NCI-H187 treated with DMSO at 0.1 percent for 48 hours (cell line): ENCODE measurements around the gene KHNYN.

Experiments used
- DNase-seq: peaks from one replicate; lab custom pipeline; 2025; lab: John Stamatoyannopoulos, UW

KHNYN gene

DNA sequence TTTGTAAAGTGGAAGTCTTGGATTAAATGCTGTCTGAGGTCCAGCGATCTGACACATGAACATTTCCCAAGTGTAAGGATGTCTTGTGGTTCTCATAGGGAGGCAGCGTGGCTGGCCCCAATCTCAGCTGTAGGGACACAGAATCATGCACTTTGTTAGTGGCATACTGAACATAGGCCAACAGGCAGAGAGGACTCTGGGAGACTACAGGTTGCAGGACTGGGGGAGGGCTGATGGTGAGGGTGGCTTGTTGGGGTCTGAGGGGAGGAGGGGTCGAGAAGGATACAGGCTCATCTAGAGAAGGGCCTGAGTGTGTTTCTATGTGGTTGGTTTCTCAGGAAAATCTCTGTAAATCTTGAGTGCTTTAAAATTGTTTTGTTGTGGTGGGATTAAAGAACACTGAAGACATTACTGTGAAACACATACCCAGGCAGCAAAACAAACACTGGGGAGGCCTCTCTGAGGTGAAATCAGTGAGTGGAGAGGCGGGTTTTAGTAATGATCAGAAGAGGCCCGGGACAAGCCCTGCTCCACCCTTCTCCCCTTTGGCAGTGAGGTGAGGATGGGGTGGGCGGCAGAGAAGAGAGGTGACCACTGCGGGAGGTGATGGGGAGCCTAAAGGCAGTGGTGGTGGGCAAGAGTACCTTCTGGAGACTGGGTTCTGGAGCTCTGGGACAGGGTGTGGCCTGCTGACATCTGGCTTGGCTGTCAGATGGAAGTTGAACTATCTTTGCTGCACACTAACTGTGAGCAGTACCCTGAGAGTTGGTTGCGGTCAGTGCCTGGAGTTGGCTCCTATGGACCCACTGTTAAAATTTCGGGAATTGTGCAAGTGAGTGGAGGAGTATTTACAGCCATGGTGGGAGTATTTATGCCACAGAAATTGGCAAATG lies 27.7 kb upstream of the KHNYN start:
- DNase-seq: no peak

DNA sequence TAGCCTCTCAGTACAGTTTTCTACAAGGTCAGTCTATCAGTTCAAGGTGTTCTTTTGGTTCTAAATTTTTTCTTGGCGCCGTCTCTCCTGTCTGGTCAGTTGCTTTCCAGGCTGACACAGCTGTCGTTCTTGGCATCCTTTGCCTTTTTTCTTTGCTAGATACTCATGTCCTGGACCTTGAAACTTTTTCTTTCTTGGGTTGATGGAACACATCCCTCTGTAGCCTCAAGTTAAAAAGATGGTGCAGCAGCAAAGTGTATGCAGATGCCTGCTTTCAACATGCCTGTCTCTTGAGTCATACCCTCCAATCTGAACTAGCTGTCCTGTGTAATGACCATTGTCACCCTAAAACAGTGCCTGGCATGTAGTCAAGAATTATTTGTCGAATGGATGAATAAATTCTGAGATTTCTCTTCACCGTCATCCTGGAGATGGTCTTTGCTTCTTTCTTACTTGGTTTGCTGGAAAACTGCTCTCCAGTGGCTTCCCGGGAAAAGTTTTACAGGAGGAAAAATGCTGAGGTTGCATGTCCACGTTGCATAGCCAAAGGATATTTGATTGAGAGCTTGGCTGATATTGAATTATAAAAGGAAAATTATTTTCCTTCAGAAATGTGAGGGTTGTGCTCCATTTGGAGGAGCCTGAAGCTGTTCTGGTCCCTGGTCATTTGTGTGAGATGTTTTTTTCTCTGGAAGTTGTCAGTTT lies 26.3 kb upstream of the KHNYN start:
- no peak for DNase-seq

DNA sequence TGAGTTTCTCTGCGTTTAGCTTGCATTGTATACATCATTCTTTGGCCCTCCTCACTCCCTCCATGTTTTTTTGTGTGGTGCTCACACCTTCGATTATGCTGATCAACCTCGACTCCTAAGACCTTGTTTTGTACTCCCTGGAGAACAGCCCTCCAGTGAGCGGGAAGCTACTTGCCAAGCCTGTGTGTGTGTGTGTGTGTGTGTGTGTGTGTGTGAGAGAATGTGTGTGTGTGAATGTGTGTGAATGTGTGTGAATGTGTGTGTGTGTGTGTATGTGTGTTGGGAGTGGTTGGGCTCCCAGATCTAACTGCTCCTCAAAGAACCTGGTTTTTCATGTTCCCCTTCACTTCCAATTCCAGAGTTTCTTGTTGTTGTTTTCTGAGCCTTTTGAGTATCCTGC lies 24.9 kb upstream of the KHNYN start:
- no peak for DNase-seq

DNA sequence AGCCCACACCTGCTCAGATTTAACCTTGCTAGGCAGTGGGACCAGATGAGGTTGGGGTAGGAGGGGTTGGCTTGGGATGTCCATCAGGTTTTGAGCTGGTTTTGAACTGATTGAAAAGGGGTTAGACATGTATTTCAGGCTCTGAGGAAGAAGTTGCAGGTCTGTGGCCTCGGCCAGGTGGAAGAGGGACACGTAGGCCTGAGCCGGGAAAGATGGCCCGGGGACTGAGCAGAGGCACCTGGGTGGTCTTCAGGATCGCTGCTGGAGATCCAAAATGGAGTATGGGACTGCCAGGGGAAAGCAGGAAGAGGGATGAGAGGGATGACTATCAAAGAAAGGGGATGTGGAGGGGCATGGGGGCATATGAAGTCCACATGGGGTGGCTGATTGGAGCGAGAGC lies 23.3 kb upstream of the KHNYN start:
- no peak for DNase-seq

DNA sequence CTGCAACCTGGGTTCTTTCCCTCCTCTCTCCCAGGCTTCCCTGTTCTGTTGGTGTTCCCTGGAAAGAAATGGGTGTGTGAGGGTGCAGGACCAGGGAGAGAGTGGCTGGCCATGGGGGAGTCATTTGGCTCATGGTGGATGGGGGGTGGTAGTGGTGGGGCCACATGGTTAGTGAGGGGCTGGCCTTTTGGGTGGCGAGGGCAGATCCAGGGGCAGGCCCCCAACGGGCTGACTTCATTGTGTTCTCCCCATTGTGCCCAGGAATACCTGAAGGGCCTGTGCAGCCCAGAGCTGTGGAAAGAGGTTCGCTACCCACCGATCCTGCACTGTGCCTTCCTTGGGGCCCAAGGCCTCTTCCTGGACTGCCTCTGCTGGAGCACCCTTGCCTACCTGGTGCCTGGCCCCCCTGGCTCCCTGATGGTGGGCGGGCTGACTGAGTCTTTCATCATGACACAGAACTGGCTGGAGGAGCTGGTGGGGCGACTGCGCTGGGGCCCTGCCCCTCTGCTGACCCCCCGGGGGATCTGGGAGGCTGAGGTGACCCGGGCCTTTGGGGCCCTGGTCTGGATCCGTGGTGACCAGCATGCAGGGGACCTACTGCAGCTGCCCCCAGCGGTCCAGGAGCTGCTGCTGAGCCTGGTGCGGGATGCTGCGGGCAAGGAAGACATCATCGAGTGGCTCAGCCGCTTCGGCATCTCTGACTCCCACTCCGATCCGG lies 22.0 kb upstream of the KHNYN start:
- no peak for DNase-seq

DNA sequence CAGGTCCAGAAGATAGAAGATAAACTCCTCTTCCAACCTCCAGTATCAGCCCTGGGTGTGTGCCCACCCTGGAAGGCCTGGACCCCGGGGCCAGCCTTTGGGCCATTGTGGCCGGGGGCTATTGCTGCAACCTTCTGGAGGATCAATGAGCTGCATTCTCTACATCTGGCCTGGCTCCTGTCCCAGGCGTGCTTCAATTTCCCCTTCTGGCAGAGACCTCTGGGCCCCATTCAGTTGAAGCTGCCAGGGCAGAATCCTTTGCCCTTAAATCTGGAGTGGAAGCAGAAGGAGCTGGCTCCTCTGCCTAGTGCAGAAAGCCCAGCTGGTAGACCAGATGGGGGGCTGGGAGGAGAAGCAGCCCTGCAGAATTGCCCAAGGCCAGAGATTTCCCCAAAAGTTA lies 21.0 kb upstream of the KHNYN start:
- DNase-seq: no peak

DNA sequence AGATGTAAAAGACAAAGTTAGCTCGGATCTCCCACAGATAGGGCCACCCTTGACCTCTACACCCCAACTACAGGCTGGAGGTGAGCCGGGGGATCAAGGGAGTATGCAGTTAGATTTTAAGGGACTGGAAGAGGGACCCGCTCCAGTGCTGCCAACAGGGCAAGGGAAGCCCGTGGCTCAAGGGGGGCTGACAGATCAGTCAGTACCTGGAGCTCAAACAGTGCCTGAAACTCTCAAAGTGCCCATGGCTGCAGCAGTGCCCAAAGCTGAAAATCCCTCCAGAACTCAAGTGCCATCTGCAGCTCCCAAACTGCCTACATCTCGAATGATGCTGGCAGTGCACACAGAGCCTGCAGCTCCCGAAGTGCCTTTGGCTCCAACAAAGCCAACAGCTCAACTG lies 20.6 kb upstream of the KHNYN start:
- no peak for DNase-seq

DNA sequence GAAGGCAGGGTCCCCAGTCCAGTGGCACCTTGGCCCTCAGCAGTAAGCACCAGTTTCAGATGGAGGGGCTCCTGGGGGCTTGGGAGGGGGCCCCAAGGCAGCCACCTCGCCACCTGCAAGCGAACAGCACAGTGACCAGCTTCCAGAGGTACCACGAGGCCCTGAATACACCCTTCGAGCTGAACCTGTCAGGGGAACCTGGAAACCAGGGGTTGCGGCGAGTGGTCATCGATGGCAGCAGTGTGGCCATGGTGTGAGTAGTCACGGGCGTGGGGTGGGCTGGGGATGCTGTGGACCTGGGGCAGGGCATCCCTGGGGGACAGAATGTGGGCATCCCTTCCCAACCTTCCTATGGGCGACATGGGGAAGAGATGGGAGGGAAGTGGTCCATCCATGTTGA lies 19.8 kb upstream of the KHNYN start:
- no peak for DNase-seq

DNA sequence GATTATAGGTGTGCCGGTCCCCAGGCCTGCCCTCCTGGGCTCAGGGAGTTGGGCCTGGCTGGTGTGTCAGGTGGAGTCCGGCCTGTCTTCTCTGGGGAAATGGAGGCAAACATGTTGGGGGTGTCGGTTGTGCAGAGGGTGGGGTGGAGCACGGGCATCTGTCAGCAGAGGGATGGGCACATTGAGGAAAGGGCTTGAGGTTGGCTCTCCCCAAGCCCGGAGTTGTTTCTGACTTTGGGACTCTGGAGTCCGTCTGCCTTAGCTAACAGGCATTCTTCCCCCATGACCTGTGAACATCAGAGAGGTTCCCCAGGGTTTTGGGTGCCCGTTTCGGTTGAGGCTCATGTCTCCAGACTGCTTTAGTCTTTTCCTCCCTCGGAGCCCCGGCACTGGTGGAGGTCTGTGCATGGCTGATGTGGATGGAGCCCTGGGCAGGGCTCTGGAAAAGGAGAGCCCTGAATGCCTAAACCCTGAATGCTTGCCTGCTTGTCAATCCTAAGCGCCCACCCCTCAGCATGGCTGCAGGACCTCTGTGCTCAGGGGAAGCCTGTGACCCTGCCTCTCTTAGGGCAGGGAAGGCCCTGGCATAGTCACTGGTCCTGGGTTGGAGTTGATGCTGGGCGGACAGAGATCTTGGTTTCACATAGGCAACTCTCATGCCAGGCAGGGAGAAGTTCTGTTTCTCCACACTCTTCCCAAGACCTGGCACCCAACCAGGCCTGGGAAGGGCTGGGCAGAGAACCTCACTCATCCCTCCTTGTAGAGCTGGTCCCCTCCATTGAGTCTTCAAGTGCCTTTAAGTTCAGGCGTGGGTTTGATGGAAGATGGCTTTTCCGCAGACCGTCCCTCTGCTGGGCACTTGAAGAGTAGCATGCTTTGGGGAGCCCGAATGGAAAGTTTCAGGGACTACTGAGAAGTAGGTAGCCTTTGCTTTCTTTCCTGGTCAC lies 18.0 kb upstream of the KHNYN start:
- DNase-seq: no peak

DNA sequence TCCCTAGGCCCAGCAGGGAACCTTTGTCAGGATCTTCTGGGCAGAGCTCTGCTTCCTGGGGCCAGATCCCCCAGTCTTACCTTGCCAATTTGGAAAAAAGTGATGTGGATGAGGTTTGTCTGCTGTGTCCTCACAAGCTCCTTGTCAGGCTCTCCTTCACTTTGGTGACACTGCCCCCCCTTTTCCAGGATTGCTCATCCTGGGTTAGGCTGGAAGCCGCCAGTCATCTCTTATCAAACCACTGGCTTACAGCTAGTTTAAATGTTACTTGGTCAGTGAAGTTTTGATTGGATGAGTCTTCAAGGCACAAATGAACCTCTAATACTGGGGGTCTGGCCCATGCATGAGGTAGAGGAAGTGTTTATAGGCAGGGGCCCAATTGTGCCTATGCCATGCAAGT lies 15.7 kb upstream of the KHNYN start:
- DNase-seq: no peak

DNA sequence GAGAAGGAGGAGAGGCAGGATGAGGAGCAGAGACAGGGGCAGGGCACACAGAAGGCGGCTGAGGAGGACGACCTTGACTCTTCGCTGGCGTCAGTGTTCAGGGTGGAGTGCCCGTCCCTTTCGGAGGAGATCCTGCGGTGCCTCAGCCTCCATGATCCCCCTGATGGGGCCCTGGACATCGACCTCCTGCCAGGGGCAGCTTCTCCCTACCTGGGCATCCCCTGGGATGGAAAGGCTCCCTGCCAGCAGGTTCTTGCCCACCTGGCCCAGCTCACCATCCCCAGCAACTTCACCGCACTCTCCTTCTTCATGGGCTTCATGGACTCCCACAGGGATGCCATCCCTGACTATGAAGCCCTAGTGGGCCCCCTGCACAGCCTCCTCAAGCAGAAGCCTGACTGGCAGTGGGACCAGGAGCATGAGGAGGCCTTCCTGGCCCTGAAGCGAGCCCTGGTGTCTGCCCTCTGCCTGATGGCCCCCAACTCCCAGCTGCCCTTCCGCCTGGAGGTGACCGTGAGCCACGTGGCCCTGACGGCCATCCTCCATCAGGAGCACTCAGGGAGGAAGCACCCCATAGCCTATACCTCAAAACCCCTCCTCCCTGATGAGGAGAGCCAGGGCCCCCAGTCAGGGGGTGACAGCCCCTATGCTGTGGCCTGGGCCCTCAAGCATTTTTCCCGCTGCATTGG lies 14.9 kb upstream of the KHNYN start:
- DNase-seq: no peak

DNA sequence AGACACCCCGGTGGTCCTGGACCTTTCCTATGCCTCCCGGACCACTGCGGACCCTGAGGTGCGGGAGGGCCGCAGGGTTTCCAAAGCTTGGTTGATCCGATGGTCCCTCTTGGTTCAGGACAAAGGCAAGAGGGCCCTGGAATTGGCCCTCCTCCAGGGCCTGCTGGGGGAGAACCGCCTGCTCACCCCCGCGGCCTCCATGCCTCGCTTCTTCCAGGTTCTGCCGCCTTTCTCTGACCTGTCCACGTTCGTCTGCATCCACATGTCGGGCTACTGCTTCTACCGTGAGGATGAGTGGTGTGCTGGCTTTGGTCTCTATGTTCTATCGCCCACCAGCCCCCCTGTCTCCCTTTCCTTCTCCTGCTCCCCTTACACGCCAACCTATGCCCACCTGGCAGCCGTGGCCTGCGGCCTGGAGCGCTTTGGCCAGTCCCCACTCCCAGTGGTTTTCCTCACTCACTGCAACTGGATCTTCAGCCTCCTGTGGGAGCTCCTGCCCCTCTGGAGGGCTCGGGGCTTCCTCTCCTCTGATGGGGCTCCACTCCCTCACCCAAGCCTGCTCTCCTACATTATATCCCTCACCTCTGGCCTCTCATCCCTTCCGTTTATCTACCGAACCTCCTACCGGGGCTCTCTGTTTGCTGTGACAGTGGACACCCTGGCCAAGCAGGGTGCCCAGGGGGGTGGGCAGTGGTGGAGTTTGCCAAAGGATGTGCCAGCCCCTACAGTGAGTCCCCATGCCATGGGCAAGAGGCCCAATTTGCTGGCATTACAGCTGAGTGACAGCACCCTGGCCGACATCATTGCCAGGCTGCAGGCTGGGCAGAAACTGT lies 14.1 kb upstream of the KHNYN start:
- DNase-seq: no peak

DNA sequence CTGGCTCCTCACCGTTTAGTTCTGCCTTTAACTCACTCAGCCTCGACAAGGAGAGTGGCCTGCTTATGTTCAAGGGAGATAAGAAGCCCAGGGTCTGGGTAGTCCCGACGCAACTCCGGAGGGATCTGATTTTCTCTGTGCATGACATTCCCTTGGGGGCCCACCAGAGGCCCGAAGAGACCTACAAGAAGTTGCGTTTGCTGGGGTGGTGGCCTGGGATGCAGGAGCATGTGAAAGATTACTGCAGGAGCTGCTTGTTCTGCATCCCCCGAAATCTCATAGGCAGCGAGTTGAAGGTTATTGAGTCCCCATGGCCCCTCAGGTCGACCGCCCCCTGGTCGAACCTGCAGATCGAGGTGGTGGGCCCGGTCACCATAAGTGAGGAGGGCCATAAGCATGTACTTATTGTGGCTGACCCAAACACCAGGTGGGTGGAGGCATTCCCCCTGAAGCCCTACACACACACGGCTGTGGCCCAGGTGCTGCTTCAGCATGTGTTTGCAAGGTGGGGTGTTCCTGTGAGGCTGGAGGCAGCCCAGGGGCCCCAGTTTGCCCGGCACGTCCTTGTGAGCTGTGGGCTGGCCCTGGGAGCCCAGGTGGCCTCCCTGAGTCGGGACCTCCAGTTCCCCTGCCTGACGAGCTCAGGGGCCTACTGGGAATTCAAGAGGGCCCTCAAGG lies 13.4 kb upstream of the KHNYN start:
- no peak for DNase-seq

DNA sequence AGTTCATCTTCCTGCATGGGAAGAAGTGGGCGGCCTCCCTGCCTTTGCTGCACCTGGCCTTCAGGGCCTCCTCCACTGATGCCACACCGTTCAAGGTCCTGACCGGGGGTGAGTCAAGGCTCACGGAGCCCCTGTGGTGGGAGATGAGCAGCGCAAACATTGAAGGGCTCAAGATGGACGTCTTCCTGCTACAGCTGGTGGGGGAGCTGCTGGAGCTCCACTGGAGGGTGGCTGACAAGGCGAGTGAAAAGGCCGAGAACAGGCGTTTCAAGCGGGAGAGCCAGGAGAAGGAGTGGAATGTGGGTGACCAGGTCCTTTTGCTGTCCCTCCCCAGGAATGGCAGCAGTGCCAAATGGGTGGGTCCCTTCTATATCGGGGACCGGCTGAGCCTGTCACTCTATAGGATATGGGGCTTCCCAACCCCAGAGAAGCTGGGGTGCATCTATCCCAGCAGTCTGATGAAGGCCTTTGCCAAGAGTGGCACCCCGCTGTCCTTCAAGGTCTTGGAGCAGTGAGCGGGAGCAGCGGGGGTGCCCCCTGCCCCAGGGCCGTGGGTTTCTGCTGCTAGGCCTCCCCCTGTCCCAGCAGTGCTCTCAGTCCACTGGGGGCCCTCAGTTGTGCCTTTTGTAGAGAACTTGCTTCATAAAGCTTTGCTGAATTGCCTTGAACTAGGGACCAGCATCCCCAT lies 12.7 kb upstream of the KHNYN start:
- DNase-seq: no peak

DNA sequence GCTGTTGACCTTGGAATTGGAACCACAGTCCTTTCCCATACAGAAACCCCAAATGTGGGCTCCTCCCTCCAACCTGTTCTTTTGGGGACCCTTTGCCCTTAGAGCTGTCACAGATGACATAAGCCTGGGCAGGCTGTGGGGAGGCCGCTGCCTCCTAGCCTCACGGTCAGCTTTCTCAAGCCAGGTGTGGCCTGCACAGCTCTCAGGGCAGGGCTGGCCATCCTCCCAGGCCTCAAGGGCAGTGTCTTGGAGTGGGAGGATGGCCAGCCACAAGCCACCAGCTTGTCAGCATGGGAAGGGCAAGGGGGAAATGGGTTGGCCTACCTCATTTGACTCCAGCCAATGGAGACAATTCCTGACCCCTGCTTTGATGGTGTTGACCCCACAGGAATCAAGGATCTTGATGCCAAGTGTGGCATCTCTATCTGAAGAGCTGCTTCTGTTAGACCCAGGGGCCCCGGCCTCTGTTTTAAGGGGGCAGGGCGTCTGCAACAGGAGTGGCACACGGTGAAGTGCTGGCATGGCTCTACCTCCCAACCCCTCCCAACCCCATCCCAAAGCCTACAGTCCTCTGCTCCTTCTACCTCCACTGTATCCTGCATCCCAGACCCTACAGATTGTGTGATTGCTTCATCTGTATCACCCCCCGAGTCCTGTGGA lies 11.8 kb upstream of the KHNYN start:
- no peak for DNase-seq

DNA sequence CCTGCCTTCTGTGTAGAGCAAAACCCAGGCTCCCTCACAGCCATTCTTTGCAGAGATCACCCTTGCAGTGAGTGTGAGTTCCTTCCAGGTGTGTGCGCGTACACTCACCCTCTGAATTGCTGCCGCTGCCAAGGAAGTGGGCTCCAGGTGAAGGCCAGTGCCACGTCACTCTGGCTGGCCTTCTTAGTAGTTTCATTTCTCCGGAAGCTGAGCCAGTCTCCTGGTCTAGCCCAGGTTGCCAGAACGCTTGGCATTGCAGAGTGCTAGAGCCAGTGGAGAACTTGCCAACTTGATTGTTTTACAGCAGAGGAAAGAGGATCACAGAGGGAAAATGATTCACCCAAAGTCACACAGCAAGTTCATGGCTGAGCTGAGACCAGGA lies 11.3 kb upstream of the KHNYN start:
- DNase-seq: no peak

DNA sequence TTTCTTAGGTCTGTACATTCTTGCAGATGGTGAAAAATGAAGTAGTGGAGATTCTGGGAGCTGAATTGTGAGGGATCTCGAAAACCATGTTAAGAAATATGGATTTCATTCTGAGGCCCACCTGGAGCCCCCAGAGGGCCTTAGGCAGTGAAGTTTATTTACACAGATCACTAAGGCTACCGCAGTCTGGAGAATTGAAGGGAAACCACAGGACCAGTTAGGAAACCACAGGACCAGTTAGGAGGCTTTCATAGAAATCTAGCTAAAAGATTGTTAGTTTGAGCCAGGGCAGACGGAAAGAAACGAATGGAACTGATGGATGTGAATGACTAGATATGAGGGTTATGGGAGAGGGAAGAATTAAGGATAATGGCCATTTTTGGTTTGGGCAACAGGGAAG lies 7.5 kb upstream of the KHNYN start:
- no peak for DNase-seq
